H1 (cell line): ENCODE measurements around the gene NAXE. TPM values are rescaled to one million over a fixed set of nuclear protein-coding genes. Genes with fewer than 3 reads are reported as not detected.

Experiments
- CTCF ChIA-PET: fragments of 300-600 bp; sonication (Branson Sonifier 250); formaldehyde crosslinking; loops from one replicate; lab custom pipeline; 2021; ENCODE audit not compliant: partially characterized antibody; lab: Charles Lee
- POLR2A ChIA-PET: fragments of 300-600 bp; sonication (Branson Sonifier 250); formaldehyde crosslinking; loops from one replicate; lab custom pipeline; 2021; ENCODE audit warnings: inconsistent platforms; ENCODE audit not compliant: partially characterized antibody; lab: Charles Lee
- DNase-seq, 2 experiments: peaks; one replicate each; pipeline versions ENCODE4 v3.0.0 to v3.0.0-alpha.2; 2010 to 2022; ENCODE audit warnings: low spot score in 2 of 2, low read depth in 1 of 2, mixed read lengths in 1 of 2
- FAIRE-seq: peaks from 2 replicates; lab custom pipeline; 2011; peaks lifted over from hg19 to GRCh38; lab: Jason Lieb, UNC
- H2AFZ ChIP-seq: 2 replicates; pipeline ENCODE4 v1.8.1; 2012; ENCODE audit warnings: low read length, inconsistent platforms
- H2AK5ac ChIP-seq: 2 replicates; pipeline ENCODE4 v1.6.1; 2013; ENCODE audit warnings: low read depth, low read length
- H2BK120ac ChIP-seq: replicated peaks from 2 replicates; pipeline ENCODE3; 2013; ENCODE audit warnings: low read depth, low read length, inconsistent platforms
- H2BK12ac ChIP-seq: 2 replicates; pipeline ENCODE4 v1.6.1; 2013; ENCODE audit warnings: low read depth, low read length
- H2BK15ac ChIP-seq: 2 replicates; pipeline ENCODE4 v1.6.1; 2013; ENCODE audit warnings: low read length
- H2BK20ac ChIP-seq: 2 replicates; pipeline ENCODE4 v1.6.1; 2013; ENCODE audit warnings: low read length
- H2BK5ac ChIP-seq: 2 replicates; pipeline ENCODE4 v1.6.1; 2013; ENCODE audit warnings: low read depth, low read length
- H3K14ac ChIP-seq: 2 replicates; pipeline ENCODE4 v1.6.1; 2013; ENCODE audit warnings: inconsistent platforms; ENCODE audit not compliant: insufficient read length
- H3K18ac ChIP-seq: 2 replicates; pipeline ENCODE4 v1.6.1; 2013; ENCODE audit warnings: low read length; ENCODE audit errors: extremely low read depth
- H3K23ac ChIP-seq: 2 replicates; pipeline ENCODE4 v1.6.1; 2013; ENCODE audit warnings: inconsistent platforms; ENCODE audit not compliant: insufficient read length
- H3K23me2 ChIP-seq: 2 replicates; pipeline ENCODE4 v1.6.1; 2013; ENCODE audit warnings: low read depth, low read length
- H3K27ac ChIP-seq: 2 replicates; pipeline ENCODE4 v1.6.1; 2011; ENCODE audit warnings: low read depth, low read length, inconsistent platforms
- H3K27me3 ChIP-seq, 4 experiments: replicated peaks in 1 of 4; 1 replicate in 1 of 4; 2 replicates in 3 of 4; pipeline versions ENCODE4 v1.6.1 to v1.8.1; 2011 to 2013; ENCODE audit warnings: low read length in 3 of 4, mild to moderate bottlenecking in 3 of 4, inconsistent platforms in 2 of 4, mixed read lengths in 2 of 4, moderate library complexity in 1 of 4; ENCODE audit not compliant: control insufficient read depth in 3 of 4, insufficient read depth in 3 of 4; ENCODE audit errors: extremely low read depth in 1 of 4
- H3K36me3 ChIP-seq, 4 experiments: 2 replicates each; pipeline versions ENCODE4 v1.6.1 to v1.8.1; 2011 to 2013; ENCODE audit warnings: mild to moderate bottlenecking in 4 of 4, low read length in 3 of 4, moderate library complexity in 2 of 4, control low read depth in 1 of 4, inconsistent platforms in 1 of 4; ENCODE audit not compliant: insufficient read depth in 4 of 4, control insufficient read depth in 2 of 4
- H3K4ac ChIP-seq: replicated peaks from 2 replicates; pipeline ENCODE3; 2013; ENCODE audit warnings: low read length, low read depth, mixed read lengths, inconsistent platforms; ENCODE audit not compliant: insufficient read length
- H3K4me1 ChIP-seq, 4 experiments: replicated peaks in 1 of 4; 1 replicate in 1 of 4; 2 replicates in 3 of 4; pipeline versions ENCODE4 v1.6.1 to v1.8.1; 2011 to 2013; ENCODE audit warnings: low read length in 3 of 4, inconsistent platforms in 2 of 4, mixed read lengths in 1 of 4; ENCODE audit not compliant: insufficient read depth in 4 of 4, control insufficient read depth in 3 of 4
- H3K4me2 ChIP-seq, 2 experiments: 2 replicates each; pipeline versions ENCODE4 v1.6.1 to v1.8.1; 2011 to 2013; ENCODE audit warnings: low read depth in 2 of 2, low read length in 2 of 2, control low read depth in 1 of 2, inconsistent platforms in 1 of 2, mild to moderate bottlenecking in 1 of 2; ENCODE audit not compliant: insufficient read depth in 1 of 2
- H3K4me3 ChIP-seq, 4 experiments: fragments of 200-600, 300-600 bp in 1 of 4; sonication (generic), shearing (Covaris generic), sonication (Bioruptor Twin) in 1 of 4; 2 replicates each; pipeline versions ENCODE4 v1.5.1 to v1.8.1; 2011 to 2016; ENCODE audit warnings: low read length in 4 of 4, low read depth in 3 of 4, control low read depth in 2 of 4, inconsistent platforms in 2 of 4, mild to moderate bottlenecking in 2 of 4, mixed read lengths in 1 of 4, moderate library complexity in 1 of 4; ENCODE audit not compliant: insufficient read depth in 2 of 4; ENCODE audit errors: extremely low read depth in 1 of 4
- H3K56ac ChIP-seq: replicated peaks from 2 replicates; pipeline ENCODE3; 2013; ENCODE audit warnings: low read depth, mild to moderate bottlenecking, mixed read lengths, low read length, inconsistent platforms; ENCODE audit not compliant: insufficient read length
- H3K79me1 ChIP-seq: 2 replicates; pipeline ENCODE4 v1.6.1; 2013; ENCODE audit warnings: low read depth, low read length, control low read depth
- H3K79me2 ChIP-seq, 2 experiments: 2 replicates each; pipeline versions ENCODE4 v1.6.1 to v1.8.1; 2012 to 2013; ENCODE audit warnings: low read length in 2 of 2, mild to moderate bottlenecking in 2 of 2, inconsistent platforms in 1 of 2; ENCODE audit not compliant: insufficient read depth in 2 of 2, control insufficient read depth in 1 of 2
- H3K9ac ChIP-seq, 4 experiments: replicated peaks in 1 of 4; 1 replicate in 1 of 4; 2 replicates in 3 of 4; pipeline versions ENCODE4 v1.6.1 to v1.8.1; 2011 to 2013; ENCODE audit warnings: low read depth in 3 of 4, low read length in 3 of 4, control low read depth in 2 of 4, mild to moderate bottlenecking in 2 of 4, moderate library complexity in 2 of 4, inconsistent platforms in 1 of 4; ENCODE audit errors: extremely low read depth in 1 of 4
- H3K9me3 ChIP-seq, 2 experiments: 2 replicates each; pipeline versions ENCODE4 v1.6.1 to v1.8.1; 2012 to 2013; ENCODE audit warnings: mild to moderate bottlenecking in 2 of 2, moderate library complexity in 2 of 2, control low read depth in 1 of 2, inconsistent platforms in 1 of 2, low read depth in 1 of 2, low read length in 1 of 2, mixed read lengths in 1 of 2; ENCODE audit not compliant: insufficient read depth in 2 of 2
- H4K20me1 ChIP-seq, 2 experiments: replicated peaks in 1 of 2; 2 replicates each; pipeline versions ENCODE3 to v1.8.1; 2011 to 2013; ENCODE audit warnings: inconsistent platforms in 2 of 2, low read length in 2 of 2, mild to moderate bottlenecking in 1 of 2; ENCODE audit not compliant: insufficient read depth in 2 of 2, control insufficient read depth in 1 of 2
- H4K5ac ChIP-seq: 2 replicates; pipeline ENCODE4 v1.6.1; 2013; ENCODE audit warnings: low read length, low read depth, mixed read lengths, inconsistent platforms; ENCODE audit not compliant: insufficient read length
- H4K8ac ChIP-seq: 2 replicates; pipeline ENCODE4 v1.8.0; 2013; ENCODE audit warnings: mild to moderate bottlenecking, moderate library complexity, low read length, inconsistent platforms; ENCODE audit not compliant: insufficient read depth; ENCODE audit errors: extremely low read depth
- H4K91ac ChIP-seq: replicated peaks from 2 replicates; pipeline ENCODE3; 2013; ENCODE audit warnings: low read length, mixed read lengths, inconsistent platforms; ENCODE audit not compliant: insufficient read length
- BACH1 ChIP-seq: IDR thresholded peaks from 2 replicates; pipeline ENCODE4 v1.6.1; 2012; ENCODE audit warnings: low read length, improper control_type of control experiment
- HDAC6 ChIP-seq: IDR thresholded peaks from one replicate; pipeline ENCODE4 v1.7.1; 2012; ENCODE audit warnings: low read depth, mild to moderate bottlenecking, inconsistent platforms, low read length, moderate library complexity
- MAX ChIP-seq: IDR thresholded peaks from 2 replicates; pipeline ENCODE4 v1.6.1; 2012; ENCODE audit warnings: inconsistent platforms
- WGBS, 2 experiments: shearing (Covaris generic) in 1 of 2; methylation state at CpG; one replicate each; pipeline versions ENCODE4 v1.1.6 to v1.1.7; 2013 to 2015; ENCODE audit warnings: low lambda C conversion rate in 2 of 2, mixed read lengths in 2 of 2, inconsistent platforms in 1 of 2, low coverage in 1 of 2, missing lambda C conversion rate in 1 of 2; ENCODE audit not compliant: insufficient replicate concordance in 2 of 2, insufficient coverage in 1 of 2, insufficient read length in 1 of 2; ENCODE audit errors: extremely low coverage in 1 of 2, missing lambda C conversion rate in 1 of 2; 5-methylcytosine and 5-hydroxymethylcytosine counted together
- polyA plus RNA-seq, 7 experiments: library from polyadenylated mRNA; depleted of rRNA in 3 of 7; stranded (reverse) in 5 of 7; unstranded in 2 of 7; fragments of >200 nt in 5 of 7; fragments of 200-250 nt in 2 of 7; gene quantifications; 1 replicate in 5 of 7; 2 replicates in 1 of 7; 4 replicates in 1 of 7; pipeline versions ENCODE4 v1.2.1 to v1.2.3, GENCODE V29; 2011 to 2013; ENCODE audit warnings: missing spikeins in 2 of 7, mixed read lengths in 2 of 7
- total RNA-seq: library from RNA; stranded (reverse); fragmentation: NEBNext Ultra II Directional; extraction: Animal tissue kit (Norgen Biotek cat#: 25700); gene quantifications from 2 replicates; pipeline ENCODE4 v1.2.1, GENCODE V29; 2021

The NAXE gene
- total and polyA plus RNA-seq, 2 of the 8 experiments (the other 6 are each of a cell fraction or from before 2014, with no cell fraction given) = 73.1 to 74.3 TPM

- H2BK20ac ChIP-seq = no peak overlapping the region
- no peaks in the 10 kb centered on the region for H3K36me3 ChIP-seq
- H3K27ac ChIP-seq = no peak overlapping the region
- no peak overlapping the region for H3K56ac ChIP-seq
- H3K79me2 ChIP-seq = no peaks in the 10 kb centered on the region
- no peak overlapping the region; the same call in 1 of the 2 replicates for H4K8ac ChIP-seq
- FAIRE-seq (no peak), DNase-seq (no peak)
- POLR2A ChIA-PET = interaction anchor here (0.7 to 3.6 kb wide), 13 partner anchors 9 to 619 kb away, joined by 3 to 22 read pairs (median 4); partner anchors contain the start of gene NES
- TF ChIP-seq HDAC6 (no peak), BACH1 (no peak), MAX (0 out of 2 replicates have a peak, but pooled peaks have one; percentile 21)
- H3K79me1 ChIP-seq = no peaks in the 10 kb centered on the region
- H2AK5ac ChIP-seq = 0 out of 2 replicates have a peak overlapping the region, but pooled peaks have one; percentile 54
- 87% methylated on average over 7 of the region's 7 CpGs; no CpG with 5 or more reads in 1 of the 2 experiments for WGBS, 2 experiments
- no peak overlapping the region for H3K4ac ChIP-seq
- peaks cover 11 to 86% (median 66%) of the 10 kb centered on the region in 4 experiments for H3K27me3 ChIP-seq
- no peak overlapping the region for H3K23ac ChIP-seq
- H3K4me3 ChIP-seq = no peak overlapping the region
- H3K14ac ChIP-seq = no peak overlapping the region
- H3K18ac ChIP-seq = no peak overlapping the region
- no peak overlapping the region for H2AFZ ChIP-seq
- H4K91ac ChIP-seq = no peak overlapping the region
- H2BK15ac ChIP-seq = no peak overlapping the region; the same call in 1 of the 2 replicates
- peak overlapping the region; percentile 60; the same call in 1 of the 2 replicates for H2BK12ac ChIP-seq
- CTCF ChIA-PET = interaction anchor here (0.6 to 43.0 kb wide), 14 partner anchors 8 to 278 kb away, joined by 3 to 868 read pairs (median 6); partner anchors contain the start of genes CRABP2, HAPLN2, MEF2D and NAXE
- no peak overlapping the region for H2BK120ac ChIP-seq
- H4K20me1 ChIP-seq = peaks cover 0 to 4% of the 10 kb centered on the region in 2 experiments
- H3K4me1 ChIP-seq = peaks cover 8 to 23% (median 15%) of the 10 kb centered on the region in 4 experiments
- no peak overlapping the region for H2BK5ac ChIP-seq
- no peak overlapping the region for H3K4me2 ChIP-seq
- H3K23me2 ChIP-seq = peaks cover 13% of the 10 kb centered on the region; the same call in 1 of the 2 replicates
- H4K5ac ChIP-seq = no peak overlapping the region
- no peak overlapping the region for H3K9ac ChIP-seq
- H3K9me3 ChIP-seq = no peaks in the 10 kb centered on the region
Observed at GRCh38 chr1:156643778-156644092, 52.2 kb downstream of the NAXE start.

Other genes with a start within 250 kb of the NAXE start
- gene RHBG, start 222.6 kb upstream of the NAXE start, total RNA-seq = 2.2 and 2.6 TPM in 2 replicates
- 2.7 and 3.1 TPM in 2 replicates for gene RHBG, start 222.6 kb upstream of the NAXE start, polyA plus RNA-seq (2011; rRNA removed)
- gene MEF2D, start 91.0 kb upstream of the NAXE start, total RNA-seq = 17.3 and 19.5 TPM in 2 replicates
- 20.3 and 44.4 TPM in 2 replicates for gene MEF2D, start 91.0 kb upstream of the NAXE start, polyA plus RNA-seq (2011; rRNA removed)
- gene IQGAP3, start 19.2 kb upstream of the NAXE start, total RNA-seq = 20.9 and 22.3 TPM in 2 replicates
- 14.6 and 18.2 TPM in 2 replicates for gene IQGAP3, start 19.2 kb upstream of the NAXE start, polyA plus RNA-seq (2011; rRNA removed)
- not detected in 2 replicates for gene TTC24, start 12.1 kb upstream of the NAXE start, total RNA-seq
- 0.08 TPM in 1 of 2 replicates, not detected in the other for gene TTC24, start 12.1 kb upstream of the NAXE start, polyA plus RNA-seq (2011; rRNA removed)
- 47.9 and 48.5 TPM in 2 replicates for gene GPATCH4, start 9.7 kb downstream of the NAXE start, total RNA-seq
- 19.3 and 20.5 TPM in 2 replicates for gene GPATCH4, start 9.7 kb downstream of the NAXE start, polyA plus RNA-seq (2011; rRNA removed)
- 0.19 TPM in 1 of 2 replicates, not detected in the other for gene HAPLN2, start 27.6 kb downstream of the NAXE start, total RNA-seq
- gene HAPLN2, start 27.6 kb downstream of the NAXE start, polyA plus RNA-seq (2011; rRNA removed) = 0.51 and 1.2 TPM in 2 replicates
- 3.8 and 4.5 TPM in 2 replicates for gene BCAN, start 50.3 kb downstream of the NAXE start, total RNA-seq
- 17.1 and 24.0 TPM in 2 replicates for gene BCAN, start 50.3 kb downstream of the NAXE start, polyA plus RNA-seq (2011; rRNA removed)
- gene NES, start 85.6 kb downstream of the NAXE start, total RNA-seq = 135 and 138 TPM in 2 replicates
- 13.3 and 20.3 TPM in 2 replicates for gene NES, start 85.6 kb downstream of the NAXE start, polyA plus RNA-seq (2011; rRNA removed)
- gene CRABP2, start 113.8 kb downstream of the NAXE start, total RNA-seq = 119 TPM in 2 replicates
- 69.2 and 130 TPM in 2 replicates for gene CRABP2, start 113.8 kb downstream of the NAXE start, polyA plus RNA-seq (2011; rRNA removed)
- gene METTL25B, start 136.7 kb downstream of the NAXE start, total RNA-seq = 28.4 and 31.8 TPM in 2 replicates
- 30.1 and 43.1 TPM in 2 replicates for gene METTL25B, start 136.7 kb downstream of the NAXE start, polyA plus RNA-seq (2011; rRNA removed)
- 47.5 and 53.1 TPM in 2 replicates for gene ISG20L2, start 137.0 kb downstream of the NAXE start, total RNA-seq
- gene ISG20L2, start 137.0 kb downstream of the NAXE start, polyA plus RNA-seq (2011; rRNA removed) = 46.9 and 53.0 TPM in 2 replicates
- 34.4 and 35.2 TPM in 2 replicates for gene MRPL24, start 149.3 kb downstream of the NAXE start, total RNA-seq
- gene MRPL24, start 149.3 kb downstream of the NAXE start, polyA plus RNA-seq (2011; rRNA removed) = 23.4 and 29.7 TPM in 2 replicates
- gene HDGF, start 159.9 kb downstream of the NAXE start, total RNA-seq = 391 and 395 TPM in 2 replicates
- 132 and 145 TPM in 2 replicates for gene HDGF, start 159.9 kb downstream of the NAXE start, polyA plus RNA-seq (2011; rRNA removed)
- gene PRCC, start 175.8 kb downstream of the NAXE start, total RNA-seq = 102 and 115 TPM in 2 replicates
- gene PRCC, start 175.8 kb downstream of the NAXE start, polyA plus RNA-seq (2011; rRNA removed) = 84.1 and 95.2 TPM in 2 replicates
- 3.3 and 4.5 TPM in 2 replicates for gene SH2D2A, start 225.1 kb downstream of the NAXE start, total RNA-seq
- gene SH2D2A, start 225.1 kb downstream of the NAXE start, polyA plus RNA-seq (2011; rRNA removed) = 7.9 and 13.7 TPM in 2 replicates